HFF-Myc (cell line): ENCODE data around the gene SFSWAP.
A peak's percentile ranks its signal among the peaks of the same experiment; 100 is the strongest.
"Not testable (repeated sequence)": the region's sequence is repeated elsewhere in the genome, so short reads cannot be mapped to it uniquely, and the experiment has no call there.

ENCODE experiments used
- DNase-seq: peaks from one replicate; pipeline ENCODE4 v3.0.0-alpha.2; 2011; ENCODE audit warnings: low read depth; ENCODE audit errors: extremely low read depth
- H3K4me3 ChIP-seq: replicated peaks from 2 replicates; pipeline ENCODE4 v1.5.1; 2011; ENCODE audit warnings: low read depth, mild to moderate bottlenecking, control low read depth, low read length
- TF ChIP-seq, protein P1 (sequence below): IDR thresholded peaks from 2 replicates; pipeline ENCODE4 v1.5.1; 2012; ENCODE audit warnings: mild to moderate bottlenecking, low read depth, low read length, control low read depth; ENCODE audit errors: missing control alignments

The SFSWAP gene

DNA sequence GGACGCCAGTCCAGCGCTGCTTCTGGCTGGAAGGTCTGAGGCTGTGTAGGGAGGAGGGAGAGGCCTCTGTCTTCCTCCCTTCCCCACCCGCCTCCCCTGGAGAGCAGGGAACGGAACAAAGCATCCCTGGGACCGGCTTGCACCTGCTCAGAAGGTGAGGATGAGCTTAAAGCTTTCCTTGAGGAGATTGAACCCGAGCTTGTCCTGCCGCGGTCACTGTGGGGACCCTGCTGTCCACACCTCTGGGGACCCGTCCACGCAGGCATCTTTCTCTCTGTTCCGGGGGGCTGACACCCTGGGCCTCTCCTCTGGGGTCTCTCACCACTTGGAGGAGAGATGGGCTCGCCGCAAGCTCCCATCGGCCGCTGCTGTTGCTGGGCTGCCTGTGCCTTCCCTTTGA, 33.2 kb upstream of the SFSWAP start:
- TF ChIP-seq, protein P1, sequence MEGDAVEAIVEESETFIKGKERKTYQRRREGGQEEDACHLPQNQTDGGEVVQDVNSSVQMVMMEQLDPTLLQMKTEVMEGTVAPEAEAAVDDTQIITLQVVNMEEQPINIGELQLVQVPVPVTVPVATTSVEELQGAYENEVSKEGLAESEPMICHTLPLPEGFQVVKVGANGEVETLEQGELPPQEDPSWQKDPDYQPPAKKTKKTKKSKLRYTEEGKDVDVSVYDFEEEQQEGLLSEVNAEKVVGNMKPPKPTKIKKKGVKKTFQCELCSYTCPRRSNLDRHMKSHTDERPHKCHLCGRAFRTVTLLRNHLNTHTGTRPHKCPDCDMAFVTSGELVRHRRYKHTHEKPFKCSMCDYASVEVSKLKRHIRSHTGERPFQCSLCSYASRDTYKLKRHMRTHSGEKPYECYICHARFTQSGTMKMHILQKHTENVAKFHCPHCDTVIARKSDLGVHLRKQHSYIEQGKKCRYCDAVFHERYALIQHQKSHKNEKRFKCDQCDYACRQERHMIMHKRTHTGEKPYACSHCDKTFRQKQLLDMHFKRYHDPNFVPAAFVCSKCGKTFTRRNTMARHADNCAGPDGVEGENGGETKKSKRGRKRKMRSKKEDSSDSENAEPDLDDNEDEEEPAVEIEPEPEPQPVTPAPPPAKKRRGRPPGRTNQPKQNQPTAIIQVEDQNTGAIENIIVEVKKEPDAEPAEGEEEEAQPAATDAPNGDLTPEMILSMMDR, result no peak
- DNase-seq, result no peak
- no peak overlapping the region for H3K4me3 ChIP-seq

DNA sequence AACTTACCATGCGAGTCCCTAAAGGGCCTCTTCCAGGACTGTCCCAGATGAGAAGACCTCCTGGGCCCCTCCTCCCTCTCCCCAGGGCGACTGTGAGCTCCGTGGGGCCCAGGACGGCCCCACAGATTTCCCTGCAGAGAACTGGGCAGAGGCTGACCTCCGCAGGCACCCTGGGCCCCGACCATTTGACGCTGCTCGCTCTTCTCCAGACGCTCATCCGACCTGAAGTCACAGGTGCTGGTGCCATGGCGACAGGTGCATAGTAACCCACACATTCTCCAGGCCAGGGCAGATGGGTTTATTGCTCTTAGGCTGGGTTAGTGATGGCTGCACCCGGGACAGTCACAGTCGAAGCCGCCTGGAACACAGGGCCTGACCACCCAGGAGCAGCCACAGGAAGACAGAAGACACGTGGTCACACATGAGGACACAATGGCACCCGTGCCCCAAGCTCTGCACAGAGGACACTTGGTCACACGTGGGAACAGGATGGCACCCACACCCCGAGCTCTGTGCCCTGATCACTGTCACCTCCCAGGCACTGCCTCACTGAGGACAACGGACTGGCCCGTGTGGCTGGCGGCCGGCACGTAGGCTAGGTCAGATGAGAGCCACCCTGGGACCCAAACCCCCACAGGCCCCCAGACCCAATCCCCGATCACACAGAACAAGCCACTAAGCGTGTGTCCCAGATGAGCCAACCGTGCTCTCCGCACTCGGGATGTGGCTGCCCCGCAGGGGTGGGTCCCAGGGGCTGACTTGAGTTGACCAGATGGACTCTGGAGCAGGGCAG, 32.3 kb upstream of the SFSWAP start:
- H3K4me3 ChIP-seq, DNase-seq: not testable (repeated sequence)

DNA sequence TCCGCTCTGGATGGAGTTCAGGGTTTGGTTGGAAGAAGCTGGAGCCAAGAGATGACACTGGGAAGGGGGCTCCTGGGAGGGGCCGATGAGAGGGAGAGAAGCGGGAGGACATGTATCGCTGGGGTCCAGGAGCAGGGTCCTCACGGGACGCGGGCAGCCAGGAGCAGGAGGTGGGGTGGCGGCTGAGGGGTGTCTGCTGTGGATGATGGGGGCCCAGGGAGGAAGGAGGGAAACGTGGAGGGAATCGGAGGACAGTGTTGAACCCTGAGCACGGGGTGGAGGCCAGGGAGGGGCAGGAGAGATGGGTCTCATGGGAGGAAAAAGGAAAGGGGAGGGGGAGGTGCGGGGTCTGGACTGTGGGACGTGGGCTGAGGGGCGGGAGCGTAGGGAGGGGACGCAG, 31.7 kb upstream of the SFSWAP start:
- not testable (repeated sequence) for DNase-seq, H3K4me3 ChIP-seq

GRCh38 chr12:131679816-131680215, 31.1 kb upstream of the SFSWAP start:
- not testable (repeated sequence) for H3K4me3 ChIP-seq, DNase-seq

DNA sequence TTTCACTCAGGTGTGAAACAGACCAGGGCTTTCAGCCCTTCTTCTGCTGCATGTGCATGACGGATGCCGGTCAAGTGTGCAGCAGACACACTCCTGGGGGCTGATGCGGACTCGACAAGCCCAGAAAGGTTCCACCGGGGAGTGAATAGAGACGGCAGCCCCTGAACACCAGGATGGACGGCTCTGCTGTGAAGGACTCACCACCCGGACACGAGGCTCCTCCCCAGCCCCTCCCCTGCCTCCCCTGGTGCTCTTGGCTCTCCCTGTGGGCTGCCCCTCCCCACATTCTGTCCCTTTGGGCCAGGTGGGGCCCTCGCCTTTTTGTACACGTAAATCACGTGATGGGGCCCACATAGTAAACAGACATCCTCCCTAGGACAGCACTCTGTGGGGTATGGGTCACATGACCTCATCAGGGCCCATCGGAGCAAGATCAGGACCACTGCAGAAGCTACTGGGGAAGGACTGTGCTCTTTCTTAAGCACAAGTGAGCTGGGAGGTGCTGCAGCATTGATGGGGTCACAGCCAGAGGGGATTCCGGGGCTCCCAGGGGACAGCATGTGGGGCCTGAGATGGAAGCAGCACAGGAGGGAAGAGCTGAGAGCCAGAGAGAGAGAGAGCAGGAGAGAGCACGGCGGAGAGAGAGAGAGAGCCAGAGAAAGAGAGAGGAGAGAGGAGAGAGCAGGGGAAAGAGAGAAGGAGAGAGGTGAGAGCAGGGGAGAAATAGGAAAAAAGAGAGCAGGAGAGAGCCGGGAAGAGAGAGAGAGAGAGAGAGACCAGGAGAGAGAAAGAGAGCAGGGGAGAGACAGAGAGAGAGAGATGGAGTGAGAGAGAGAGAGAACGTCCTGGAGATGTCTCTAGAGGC, 30.3 kb upstream of the SFSWAP start:
- not testable (repeated sequence) for H3K4me3 ChIP-seq, DNase-seq

DNA sequence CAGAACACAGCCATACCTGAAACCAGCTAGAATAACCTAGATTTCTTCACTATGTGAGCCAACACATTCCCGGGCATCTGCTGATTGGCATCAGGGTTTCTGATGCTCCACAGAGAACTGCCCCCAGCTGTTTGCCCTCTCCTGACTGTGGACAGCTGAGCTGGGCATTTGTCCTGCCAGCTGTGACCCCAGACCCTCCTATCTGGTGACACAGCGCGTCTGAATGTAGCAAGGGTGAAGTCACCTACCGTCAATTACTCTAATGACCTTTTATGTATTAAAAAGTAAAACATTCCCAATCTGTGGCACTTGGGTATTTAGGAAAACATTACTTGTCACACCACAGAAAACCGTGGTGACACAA, 29.7 kb upstream of the SFSWAP start:
- TF ChIP-seq, protein P1, result no peak
- DNase-seq, result no peak
- no peak overlapping the region for H3K4me3 ChIP-seq

GRCh38 chr12:131681746-131682509, 29.0 kb upstream of the SFSWAP start:
- H3K4me3 ChIP-seq, result not testable (repeated sequence)
- DNase-seq, result peak; percentile 7

GRCh38 chr12:131682510-131682895, 28.4 kb upstream of the SFSWAP start:
- DNase-seq, result no peak
- H3K4me3 ChIP-seq, result no peak overlapping the region
- TF ChIP-seq, protein P1, result no peak

DNA sequence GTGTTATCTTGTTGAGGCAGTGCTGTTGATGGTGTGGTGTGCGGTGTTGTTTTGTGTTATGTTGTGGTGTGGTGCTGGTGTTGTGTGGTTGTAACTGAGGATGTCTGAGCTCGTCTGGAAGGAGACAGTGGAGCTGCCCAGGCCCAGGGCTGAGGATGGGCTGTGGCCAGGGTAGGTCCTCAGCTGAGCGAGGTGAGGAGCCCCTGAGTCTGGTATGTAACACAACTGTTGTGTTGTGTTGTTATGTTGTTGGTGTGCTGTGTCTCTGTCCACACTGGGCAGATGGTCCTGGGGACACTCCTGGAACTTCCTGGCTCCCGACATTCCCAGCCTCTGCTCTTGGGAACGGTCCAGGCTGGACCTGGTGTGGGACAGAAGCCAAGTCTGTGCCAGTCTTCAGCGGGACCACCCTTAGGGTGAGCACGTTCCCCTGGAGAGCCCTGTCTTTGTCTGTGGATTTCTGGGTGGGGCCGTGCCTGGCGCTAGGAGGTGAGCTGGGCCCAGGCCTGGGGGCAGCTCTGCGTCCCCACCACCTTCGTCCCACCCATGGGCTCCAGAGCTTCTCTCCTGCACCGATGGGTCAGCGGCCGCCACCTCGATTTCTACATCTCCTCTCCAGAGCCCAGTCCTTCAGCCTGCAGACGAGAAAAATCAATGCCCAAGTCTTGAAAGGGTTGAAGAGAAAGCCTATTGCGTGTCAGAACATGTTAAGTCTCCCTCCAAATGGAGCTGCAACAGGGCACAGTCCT, 27.4 kb upstream of the SFSWAP start:
- H3K4me3 ChIP-seq, result no peak overlapping the region
- DNase-seq, result no peak
- TF ChIP-seq, protein P1, result no peak
